C4-2B (cell line): ENCODE data around the gene SEMA4B.
"Not testable (repeated sequence)": the region's sequence is repeated elsewhere in the genome, so short reads cannot be mapped to it uniquely, and the experiment has no call there.

Experiments used
- H3K27ac ChIP-seq: fragments of 450-650 bp; 2 replicates; pipeline ENCODE4 v1.5.1; 2017
- ZFX ChIP-seq: fragments of 450-650 bp; IDR thresholded peaks from 2 replicates; pipeline ENCODE4 v1.6.1; 2017
- TF ChIP-seq, protein P1 (sequence below): fragments of 450-650 bp; conservative IDR thresholded peaks from 2 replicates; pipeline ENCODE4 v1.5.1; 2017; ENCODE audit warnings: mild to moderate bottlenecking

Gene SEMA4B

DNA sequence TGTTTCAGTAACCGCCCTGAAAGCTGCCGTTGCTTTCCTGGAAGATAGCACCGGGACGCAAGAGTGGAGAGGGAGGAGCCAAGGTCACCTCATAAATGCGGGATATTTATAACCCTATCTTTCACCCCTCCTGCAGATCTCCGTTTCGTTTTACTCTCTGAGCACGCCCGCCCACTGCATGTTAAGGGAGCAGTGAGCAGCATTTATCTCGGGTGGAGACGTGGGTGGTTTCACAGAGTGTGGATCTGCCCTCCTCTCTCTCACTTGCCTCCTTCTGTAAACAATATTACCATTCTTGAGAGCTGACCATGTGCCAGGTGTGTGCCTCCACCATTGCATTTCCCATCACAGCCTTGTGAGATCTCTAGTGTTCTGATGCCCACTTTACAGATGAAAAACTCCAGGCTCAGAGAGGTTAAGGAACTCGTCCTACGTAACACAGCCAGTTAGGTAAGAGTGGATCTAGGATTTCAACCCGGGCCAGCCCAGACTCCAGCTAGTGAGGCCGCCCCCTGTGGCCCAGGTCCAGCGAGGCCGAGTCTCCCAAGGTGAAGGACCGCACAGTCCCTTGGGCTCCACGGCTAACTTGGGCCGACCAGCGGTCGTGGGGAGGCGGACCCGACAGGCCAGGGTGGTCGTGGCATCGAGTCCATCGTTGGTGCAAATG, 16.9 kb upstream of the SEMA4B start:
- no peak for TF ChIP-seq ZFX
- TF ChIP-seq, protein P1, sequence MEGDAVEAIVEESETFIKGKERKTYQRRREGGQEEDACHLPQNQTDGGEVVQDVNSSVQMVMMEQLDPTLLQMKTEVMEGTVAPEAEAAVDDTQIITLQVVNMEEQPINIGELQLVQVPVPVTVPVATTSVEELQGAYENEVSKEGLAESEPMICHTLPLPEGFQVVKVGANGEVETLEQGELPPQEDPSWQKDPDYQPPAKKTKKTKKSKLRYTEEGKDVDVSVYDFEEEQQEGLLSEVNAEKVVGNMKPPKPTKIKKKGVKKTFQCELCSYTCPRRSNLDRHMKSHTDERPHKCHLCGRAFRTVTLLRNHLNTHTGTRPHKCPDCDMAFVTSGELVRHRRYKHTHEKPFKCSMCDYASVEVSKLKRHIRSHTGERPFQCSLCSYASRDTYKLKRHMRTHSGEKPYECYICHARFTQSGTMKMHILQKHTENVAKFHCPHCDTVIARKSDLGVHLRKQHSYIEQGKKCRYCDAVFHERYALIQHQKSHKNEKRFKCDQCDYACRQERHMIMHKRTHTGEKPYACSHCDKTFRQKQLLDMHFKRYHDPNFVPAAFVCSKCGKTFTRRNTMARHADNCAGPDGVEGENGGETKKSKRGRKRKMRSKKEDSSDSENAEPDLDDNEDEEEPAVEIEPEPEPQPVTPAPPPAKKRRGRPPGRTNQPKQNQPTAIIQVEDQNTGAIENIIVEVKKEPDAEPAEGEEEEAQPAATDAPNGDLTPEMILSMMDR, result no peak

DNA sequence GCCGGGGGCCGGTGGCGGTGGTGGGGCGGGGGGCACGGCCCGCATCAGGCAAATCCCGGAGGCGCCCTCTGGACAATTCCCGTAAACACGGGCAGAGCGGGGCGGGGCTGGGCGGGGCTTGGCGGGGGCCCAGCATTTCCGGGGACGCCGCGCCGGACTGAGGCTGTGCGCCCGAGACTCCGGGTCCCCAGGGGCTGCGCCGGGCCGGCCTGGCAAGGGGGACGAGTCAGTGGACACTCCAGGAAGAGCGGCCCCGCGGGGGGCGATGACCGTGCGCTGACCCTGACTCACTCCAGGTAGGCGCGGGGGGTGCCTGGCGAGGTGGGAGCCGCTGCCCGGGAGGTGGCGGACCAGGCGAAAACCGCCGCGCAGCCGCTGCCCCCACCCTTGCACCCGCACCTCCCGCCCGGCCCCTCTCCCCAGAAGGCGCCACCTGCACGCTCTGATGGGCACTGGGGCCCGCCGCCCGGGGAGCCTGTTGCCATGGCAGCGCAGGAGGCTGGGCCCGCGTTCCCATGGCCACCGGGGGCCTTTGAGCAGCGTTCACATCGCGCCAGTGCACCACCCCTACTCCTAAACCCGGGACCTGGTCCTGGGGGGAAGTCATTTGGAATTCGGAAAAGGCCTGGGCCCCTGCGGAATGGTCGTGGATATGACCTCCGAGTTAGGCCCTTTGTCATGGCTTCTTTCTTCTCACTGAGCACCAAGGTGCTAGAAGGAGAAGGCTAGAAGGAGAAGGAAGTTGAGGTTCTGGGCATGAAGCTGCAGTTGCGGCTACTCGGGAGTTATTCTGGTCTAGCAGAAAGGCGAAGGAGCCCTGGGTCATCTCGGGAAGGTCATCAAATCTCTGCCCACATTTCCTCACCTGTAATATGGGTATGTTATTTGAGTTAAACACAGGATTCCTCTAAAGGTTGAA, 16.1 kb upstream of the SEMA4B start:
- H3K27ac ChIP-seq, result peak overlapping the region; percentile 83
- TF ChIP-seq, protein P1, result no peak
- TF ChIP-seq ZFX, result 0 out of 2 replicates have a peak, but pooled peaks have one; percentile 36

More for the DNA sequence above, 16.9 kb upstream of the SEMA4B start:
- peak overlapping the region; percentile 83 for H3K27ac ChIP-seq

DNA sequence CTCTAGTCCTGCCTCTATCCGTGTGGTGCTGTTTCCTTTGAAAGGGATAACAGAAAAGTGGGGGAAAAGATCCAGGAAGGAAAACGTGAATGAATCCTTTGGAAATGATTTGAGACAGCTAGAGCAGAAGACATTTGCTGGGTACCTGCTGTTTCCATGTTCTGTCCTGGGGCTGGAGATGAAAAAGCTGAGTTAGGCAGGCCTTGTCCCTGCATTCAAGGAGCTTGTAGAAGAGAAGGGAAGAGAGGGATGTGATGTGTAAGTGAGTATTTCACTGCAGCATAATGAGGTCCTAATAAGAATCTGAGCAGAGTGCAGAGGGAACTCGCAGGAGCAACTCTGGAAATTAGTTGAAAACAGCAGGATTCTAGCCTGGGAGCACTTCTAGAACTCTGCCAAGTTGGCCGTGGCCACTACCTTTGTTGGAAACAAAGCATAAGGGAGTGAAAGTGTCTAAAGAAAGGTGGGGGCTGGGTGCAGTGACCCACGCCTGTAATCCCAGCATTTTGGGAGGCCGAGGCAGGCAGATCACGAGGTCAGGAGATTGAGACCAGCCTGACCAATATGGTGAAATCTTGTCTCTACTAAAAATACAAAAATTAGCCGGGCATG, 13.8 kb upstream of the SEMA4B start:
- TF ChIP-seq ZFX, result no peak
- TF ChIP-seq, protein P1, result no peak
- no peak overlapping the region for H3K27ac ChIP-seq

DNA sequence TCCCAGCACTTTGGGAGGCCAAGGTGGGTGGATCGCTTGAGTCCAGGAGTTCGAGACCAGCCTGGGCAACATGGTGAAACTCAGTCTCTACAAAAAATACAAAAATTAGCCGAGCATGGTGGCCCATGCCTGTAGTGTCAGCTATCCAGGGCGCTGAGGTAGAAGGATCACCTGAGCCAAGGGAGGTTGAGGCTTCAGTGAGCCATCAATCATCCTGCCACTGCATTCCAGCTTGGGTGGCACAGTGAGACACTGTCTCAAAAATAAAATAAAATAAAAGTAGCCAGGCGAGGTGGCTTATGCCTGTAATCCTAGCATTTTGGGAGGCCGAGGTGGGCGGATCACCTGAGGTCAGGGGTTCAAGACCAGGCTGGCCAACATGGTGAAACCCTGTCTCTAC, 13.1 kb upstream of the SEMA4B start:
- not testable (repeated sequence) for H3K27ac ChIP-seq

DNA sequence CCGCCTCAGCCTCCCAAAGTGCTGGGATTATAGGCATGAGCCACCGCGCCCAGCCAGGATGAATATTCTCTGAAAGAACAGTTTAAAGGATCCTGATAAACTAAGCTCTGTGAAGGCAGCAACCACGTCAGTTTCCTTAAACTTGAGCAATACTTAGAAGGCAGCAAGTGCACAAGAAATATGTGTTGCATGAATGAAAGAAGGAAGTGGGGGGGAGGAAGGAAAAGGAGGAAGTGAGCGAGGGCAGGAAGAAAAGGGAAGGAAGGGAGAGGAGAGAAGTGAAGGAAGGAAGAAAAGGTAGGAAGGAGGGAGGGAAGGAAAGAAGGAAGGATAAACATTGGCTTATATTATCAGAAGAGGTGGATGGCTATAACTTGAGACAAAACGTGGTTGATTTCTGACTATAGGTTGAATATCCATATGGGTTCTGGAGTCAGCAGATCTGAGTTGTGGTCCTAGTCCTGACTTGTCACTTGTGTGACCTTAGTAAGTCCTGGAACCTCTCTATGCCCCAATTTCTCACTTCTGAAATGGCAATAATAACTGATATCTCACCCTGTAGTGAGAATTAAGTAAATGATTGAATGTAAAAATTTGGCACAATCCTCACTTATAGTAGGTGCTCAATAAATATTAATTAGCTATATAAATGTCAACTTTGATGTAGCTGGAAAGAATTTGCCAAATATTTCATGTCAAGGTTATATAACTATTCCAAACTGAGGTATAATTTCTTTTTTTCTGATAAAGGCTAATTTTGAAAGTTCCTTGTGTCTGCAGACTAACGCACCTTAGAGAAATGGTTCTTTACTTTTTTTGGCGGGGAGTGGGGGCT, 12.0 kb upstream of the SEMA4B start:
- H3K27ac ChIP-seq, result no peak overlapping the region
- TF ChIP-seq, protein P1, result no peak
- no peak for TF ChIP-seq ZFX

DNA sequence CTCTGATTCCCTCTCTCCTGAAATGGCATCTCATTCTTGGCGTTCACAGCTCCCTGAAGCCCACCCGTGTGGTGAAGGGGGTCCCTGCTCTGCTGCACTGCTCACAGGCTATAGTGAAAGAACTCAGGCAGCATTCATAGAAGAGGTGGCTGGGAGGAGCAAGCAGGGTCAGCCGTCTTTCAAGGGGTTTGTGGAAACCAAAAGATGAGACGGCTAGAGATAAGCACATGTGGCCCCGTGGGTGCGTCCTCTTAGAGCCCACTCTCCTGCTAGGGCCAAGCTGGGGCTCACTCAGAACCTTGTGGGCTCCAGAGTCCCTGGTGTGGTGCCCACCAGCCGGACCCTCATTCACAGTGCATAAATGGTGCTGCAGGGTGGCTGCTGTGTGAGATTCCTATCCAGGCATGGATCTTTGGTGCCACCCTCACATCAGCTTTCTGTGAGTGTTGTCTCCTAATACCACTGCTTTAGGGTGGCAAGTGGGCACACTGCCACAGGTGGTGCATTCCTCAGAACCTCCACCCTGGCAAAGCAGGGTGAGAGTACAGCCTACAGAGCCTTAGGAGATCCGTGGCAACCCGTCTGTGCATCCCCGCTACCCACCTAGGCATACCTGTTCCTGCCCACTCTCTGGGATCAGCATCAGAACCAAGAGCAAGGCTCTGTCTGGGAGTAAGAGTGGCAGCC, 11.2 kb upstream of the SEMA4B start:
- TF ChIP-seq, protein P1, result no peak
- TF ChIP-seq ZFX, result no peak
- H3K27ac ChIP-seq, result no peak overlapping the region
